Adipocyte (in vitro differentiated cells): ENCODE data around the gene MED26.
"Not testable (repeated sequence)": the region's sequence is repeated elsewhere in the genome, so short reads cannot be mapped to it uniquely, and the experiment has no call there.

ENCODE experiments used
- DNase-seq: peaks from one replicate; pipeline ENCODE4 v3.0.0-alpha.2; 2015; ENCODE audit warnings: low read depth
- H3K27me3 ChIP-seq: replicated peaks from 2 replicates; pipeline ENCODE4 v1.7.0; 2013; ENCODE audit warnings: mild to moderate bottlenecking, low read length, moderate library complexity; ENCODE audit not compliant: control insufficient read depth, insufficient read depth
- H3K36me3 ChIP-seq: 2 replicates; pipeline ENCODE4 v1.7.0; 2013; ENCODE audit warnings: low read length, mild to moderate bottlenecking, moderate library complexity; ENCODE audit not compliant: control insufficient read depth, insufficient read depth, severe bottlenecking
- H3K4me1 ChIP-seq: 2 replicates; pipeline ENCODE4 v1.7.0; 2013; ENCODE audit warnings: mild to moderate bottlenecking, low read length, moderate library complexity; ENCODE audit not compliant: control insufficient read depth, insufficient read depth
- H3K4me3 ChIP-seq: 2 replicates; pipeline ENCODE4 v1.7.0; 2013; ENCODE audit warnings: mild to moderate bottlenecking, low read length, moderate library complexity
- H3K9ac ChIP-seq: 2 replicates; pipeline ENCODE4 v1.7.0; 2013; ENCODE audit warnings: mild to moderate bottlenecking, low read length, moderate library complexity
- H3K9me3 ChIP-seq: 2 replicates; pipeline ENCODE4 v1.7.0; 2013; ENCODE audit warnings: mild to moderate bottlenecking, low read length, moderate library complexity; ENCODE audit not compliant: control insufficient read depth

The MED26 gene

GRCh38 chr19:16569609-16570320 is 58.2 kb downstream of the MED26 start:
- no peaks in the 10 kb centered on the region for H3K27me3 ChIP-seq
- H3K4me3 ChIP-seq: no peak overlapping the region
- DNase-seq: no peak
- H3K9me3 ChIP-seq: no peaks in the 10 kb centered on the region
- peaks cover 23% of the 10 kb centered on the region for H3K4me1 ChIP-seq
- H3K9ac ChIP-seq: no peak overlapping the region
- peaks cover 40% of the 10 kb centered on the region for H3K36me3 ChIP-seq

DNA sequence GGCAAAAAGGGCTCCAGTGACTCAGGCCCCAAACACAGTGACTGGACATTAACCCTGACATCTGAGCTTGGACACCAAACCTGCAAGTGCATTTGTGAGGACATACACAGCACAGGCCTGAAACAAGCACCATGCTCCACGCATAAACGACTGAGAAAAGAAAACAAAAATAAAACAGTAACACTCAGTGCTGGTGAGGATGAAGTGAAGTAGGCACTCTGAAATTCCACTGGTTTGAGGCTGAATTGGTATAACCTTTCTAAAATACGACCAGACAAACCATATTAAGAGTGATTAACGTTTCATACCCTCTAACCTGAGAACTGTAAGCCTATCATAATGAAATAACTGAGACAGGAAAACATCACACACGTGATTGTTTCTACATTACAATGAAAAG is 61.3 kb downstream of the MED26 start:
- peaks cover 62% of the 10 kb centered on the region for H3K36me3 ChIP-seq
- H3K9me3 ChIP-seq: no peaks in the 10 kb centered on the region
- H3K4me3 ChIP-seq: no peak overlapping the region
- peaks cover 11% of the 10 kb centered on the region for H3K4me1 ChIP-seq
- no peak for DNase-seq
- no peak overlapping the region for H3K9ac ChIP-seq
- H3K27me3 ChIP-seq: no peaks in the 10 kb centered on the region

- Histone ChIP-seq H3K9me3 (no peaks in the 10 kb centered on the region), H3K4me1 (peaks cover 6% of the 10 kb centered on the region), H3K9ac (no peak overlapping the region), H3K36me3 (peaks cover 67% of the 10 kb centered on the region), H3K4me3 (no peak overlapping the region), H3K27me3 (no peaks in the 10 kb centered on the region)
- no peak for DNase-seq
Measured at GRCh38 chr19:16566161-16566560, 61.8 kb downstream of the MED26 start.

- Histone ChIP-seq H3K9ac (no peak overlapping the region), H3K27me3 (no peaks in the 10 kb centered on the region), H3K9me3 (no peaks in the 10 kb centered on the region), H3K4me1 (no peaks in the 10 kb centered on the region), H3K4me3 (no peak overlapping the region), H3K36me3 (peaks cover 69% of the 10 kb centered on the region)
- DNase-seq: no peak
Measured at GRCh38 chr19:16564842-16565241, 63.2 kb downstream of the MED26 start.

- Histone ChIP-seq H3K4me1 (no peaks in the 10 kb centered on the region), H3K36me3 (peaks cover 76% of the 10 kb centered on the region), H3K9me3 (no peaks in the 10 kb centered on the region), H3K4me3 (no peak overlapping the region), H3K9ac (no peak overlapping the region), H3K27me3 (no peaks in the 10 kb centered on the region)
- no peak for DNase-seq
Measured at GRCh38 chr19:16562608-16563025, 65.4 kb downstream of the MED26 start.

- Histone ChIP-seq H3K36me3 (peaks cover 72% of the 10 kb centered on the region), H3K27me3 (no peaks in the 10 kb centered on the region), H3K4me1 (no peaks in the 10 kb centered on the region), H3K9me3 (no peaks in the 10 kb centered on the region), H3K4me3 (no peak overlapping the region), H3K9ac (no peak overlapping the region)
- DNase-seq: no peak
Measured at GRCh38 chr19:16561382-16561781, 66.6 kb downstream of the MED26 start.

DNA sequence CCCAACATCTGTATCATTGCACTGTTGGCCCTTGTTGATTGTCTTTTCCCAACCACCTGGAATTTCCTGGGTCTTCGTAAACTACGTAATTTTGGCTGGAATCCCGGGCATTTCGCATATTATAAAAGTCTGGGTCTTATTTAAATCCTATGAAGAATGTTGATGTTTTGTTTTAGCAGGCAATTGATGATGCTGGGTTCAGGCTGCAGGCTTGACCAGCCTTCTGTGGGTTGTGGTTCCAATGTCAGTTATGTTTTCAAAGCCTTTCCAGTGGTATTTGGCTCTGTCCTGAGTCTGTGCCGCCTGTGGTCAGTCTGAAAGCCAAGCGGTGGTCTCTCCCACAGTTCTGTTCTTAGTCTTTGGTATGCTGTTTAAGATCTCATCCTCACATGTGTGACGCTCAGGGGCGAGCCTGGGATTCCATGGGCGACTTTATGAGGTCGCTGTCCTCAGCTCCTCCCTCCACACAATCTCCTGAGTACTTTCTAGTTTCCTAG is 68.2 kb downstream of the MED26 start:
- Histone ChIP-seq H3K36me3 (peaks cover 76% of the 10 kb centered on the region), H3K4me3 (no peak overlapping the region)
- no peak for DNase-seq

DNA sequence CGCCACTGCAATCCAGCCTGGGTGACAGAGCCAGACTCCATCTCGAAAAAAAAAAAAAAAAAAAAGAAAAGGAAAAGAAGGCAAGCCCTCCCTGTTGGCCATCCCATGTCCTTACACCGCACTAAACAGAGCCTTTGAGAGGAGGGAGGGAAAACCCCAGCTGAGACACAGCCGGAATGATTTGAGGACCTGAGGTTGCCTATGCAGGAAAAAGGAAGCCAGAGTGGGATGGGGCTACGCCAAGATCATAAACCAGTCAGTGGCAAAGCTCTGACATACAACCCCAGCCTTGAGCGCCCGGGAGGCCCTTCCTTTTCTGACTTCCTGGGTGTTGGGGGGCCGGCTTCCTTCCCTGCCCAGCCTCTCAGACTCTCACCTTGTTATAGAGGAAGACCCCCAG is 73.2 kb downstream of the MED26 start:
- H3K36me3 ChIP-seq: peaks cover 72% of the 10 kb centered on the region
- H3K9me3 ChIP-seq: no peaks in the 10 kb centered on the region
- H3K4me1 ChIP-seq: no peaks in the 10 kb centered on the region
- H3K4me3 ChIP-seq: no peak overlapping the region
- no peaks in the 10 kb centered on the region for H3K27me3 ChIP-seq
- H3K9ac ChIP-seq: no peak overlapping the region
- DNase-seq: no peak

More for the DNA sequence above, 68.2 kb downstream of the MED26 start:
- Histone ChIP-seq H3K4me1 (no peaks in the 10 kb centered on the region), H3K27me3 (no peaks in the 10 kb centered on the region), H3K9me3 (no peaks in the 10 kb centered on the region), H3K9ac (no peak overlapping the region)

DNA sequence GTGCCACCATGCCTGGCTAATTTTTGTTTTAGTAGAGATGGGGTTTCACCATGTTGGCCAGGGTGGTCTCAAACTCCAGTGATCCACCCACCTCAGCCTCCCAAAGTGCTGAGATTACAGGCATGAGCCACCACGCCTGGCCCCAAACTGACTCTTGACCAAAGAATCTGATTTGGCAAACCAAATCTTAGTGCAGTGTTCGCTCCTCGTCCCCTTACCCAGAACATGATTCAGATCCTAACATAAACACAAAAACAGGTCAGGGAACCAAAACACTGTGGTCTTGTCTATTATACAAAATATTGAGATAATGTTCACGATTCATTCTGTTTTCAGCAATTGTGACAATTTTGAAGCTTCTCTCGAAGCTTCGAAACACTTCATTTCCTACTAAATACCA is 76.1 kb downstream of the MED26 start:
- peaks cover 57% of the 10 kb centered on the region for H3K36me3 ChIP-seq
- not testable (repeated sequence) for H3K9me3 ChIP-seq, H3K27me3 ChIP-seq, H3K4me1 ChIP-seq, H3K4me3 ChIP-seq, H3K9ac ChIP-seq, DNase-seq

DNA sequence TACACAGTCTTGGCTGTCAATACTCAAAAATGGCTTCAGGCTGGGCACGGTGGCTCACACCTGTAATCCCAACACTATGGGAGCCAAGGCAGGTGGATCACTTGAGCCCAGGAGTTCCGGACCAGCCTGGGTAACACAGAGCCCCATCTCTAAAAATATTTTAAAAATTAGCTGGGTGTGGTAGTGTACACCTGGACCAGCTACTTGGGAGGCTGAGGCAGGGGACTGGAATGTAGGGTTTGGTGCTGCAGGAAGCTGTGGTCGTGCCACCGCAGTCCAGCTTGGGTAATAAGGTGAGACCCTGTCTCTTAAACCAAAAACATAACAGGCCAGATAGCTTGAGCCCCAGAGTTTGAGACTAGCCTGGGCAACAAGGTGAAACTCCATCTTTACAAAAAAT is 79.0 kb downstream of the MED26 start:
- H3K9me3 ChIP-seq: no peaks in the 10 kb centered on the region
- DNase-seq: no peak
- no peaks in the 10 kb centered on the region for H3K27me3 ChIP-seq
- peaks cover 31% of the 10 kb centered on the region for H3K36me3 ChIP-seq
- no peak overlapping the region for H3K9ac ChIP-seq
- no peak overlapping the region for H3K4me3 ChIP-seq
- peaks cover 8% of the 10 kb centered on the region for H3K4me1 ChIP-seq

GRCh38 chr19:16544473-16545231 is 83.4 kb downstream of the MED26 start:
- H3K4me3 ChIP-seq: no peak overlapping the region
- H3K9ac ChIP-seq: no peak overlapping the region
- peaks cover 5% of the 10 kb centered on the region for H3K36me3 ChIP-seq
- H3K4me1 ChIP-seq: peaks cover 28% of the 10 kb centered on the region
- H3K9me3 ChIP-seq: no peaks in the 10 kb centered on the region
- H3K27me3 ChIP-seq: no peaks in the 10 kb centered on the region
- no peak for DNase-seq
